ENCODE data around the gene PSTPIP1.

The PSTPIP1 gene

GRCh38 chr15:77001966-77002365, 7.0 kb downstream of the PSTPIP1 start:
- no peak for DNase-seq

GRCh38 chr15:77002436-77002835, 7.5 kb downstream of the PSTPIP1 start:
- no peak for DNase-seq

GRCh38 chr15:77002954-77003912, 8.3 kb downstream of the PSTPIP1 start:
- DNase-seq: peak; percentile 89

- DNase-seq: no peak
Observed at GRCh38 chr15:77004189-77004588, 9.3 kb downstream of the PSTPIP1 start.

GRCh38 chr15:77009176-77009575, 14.2 kb downstream of the PSTPIP1 start:
- DNase-seq: no peak

GRCh38 chr15:77009646-77010311, 14.9 kb downstream of the PSTPIP1 start:
- DNase-seq: no peak

GRCh38 chr15:77010312-77010686, 15.4 kb downstream of the PSTPIP1 start:
- no peak for DNase-seq

- no peak for DNase-seq
Observed at GRCh38 chr15:77010857-77011256, 15.9 kb downstream of the PSTPIP1 start.

GRCh38 chr15:77012117-77012712, 17.3 kb downstream of the PSTPIP1 start:
- no peak for DNase-seq

- peak; percentile 76 for DNase-seq
Observed at GRCh38 chr15:77012868-77013267, 17.9 kb downstream of the PSTPIP1 start.

- peak; percentile 94 for DNase-seq
Observed at GRCh38 chr15:77013776-77014131, 18.8 kb downstream of the PSTPIP1 start.

- DNase-seq: no peak
Observed at GRCh38 chr15:77014132-77015081, 19.5 kb downstream of the PSTPIP1 start.

- no peak for DNase-seq
Observed at GRCh38 chr15:77015646-77016320, 20.9 kb downstream of the PSTPIP1 start.

GRCh38 chr15:77016321-77016695, 21.4 kb downstream of the PSTPIP1 start:
- DNase-seq: no peak

- DNase-seq: no peak
Observed at GRCh38 chr15:77017091-77017660, 22.2 kb downstream of the PSTPIP1 start.

GRCh38 chr15:77017761-77018720, 23.1 kb downstream of the PSTPIP1 start:
- DNase-seq: no peak

- no peak for DNase-seq
Observed at GRCh38 chr15:77018796-77019505, 24.0 kb downstream of the PSTPIP1 start.

GRCh38 chr15:77019521-77020331, 24.8 kb downstream of the PSTPIP1 start:
- peak; percentile 77 for DNase-seq

Data from activated effector memory CD4-positive, alpha-beta T cell treated with anti-CD3 and anti-CD28 coated beads, Interleukin-2, amount 50 U/mL, for 16 hours (primary cell).